Fibroblast of the aortic adventitia (primary cell): ENCODE data around the gene ST8SIA4. TPM values are rescaled to one million over a fixed set of nuclear protein-coding genes. Genes with fewer than 3 reads are reported as not detected.

Experiments
- DNase-seq: peaks from one replicate; pipeline ENCODE4 v3.0.0-alpha.2; 2010; ENCODE audit warnings: low read depth
- H3K4me3 ChIP-seq: 2 replicates; pipeline ENCODE4 v1.5.1; 2011; ENCODE audit warnings: low read depth, mild to moderate bottlenecking, control low read depth, low read length, moderate library complexity
- CTCF ChIP-seq: IDR thresholded peaks from 2 replicates; pipeline ENCODE4 v1.5.1; 2011; ENCODE audit warnings: mild to moderate bottlenecking, low read length, control low read depth, inconsistent platforms; ENCODE audit not compliant: insufficient read depth
- total RNA-seq: library from RNA; depleted of rRNA; stranded (reverse); fragments of >200 nt; gene quantifications from 2 replicates; pipeline ENCODE4 v1.2.3, GENCODE V29; 2012; ENCODE audit warnings: low replicate concordance

The ST8SIA4 gene
- total RNA-seq, 1 donor = 0.54 TPM

- no peak overlapping the region for H3K4me3 ChIP-seq
- DNase-seq = no peak
- TF ChIP-seq CTCF = no peak
These were observed 47.1 kb downstream of the ST8SIA4 start for GRCh38 chr5:100855937-100856430.

- DNase-seq = no peak
- TF ChIP-seq CTCF = no peak
- no peak overlapping the region for H3K4me3 ChIP-seq
These were observed 47.8 kb downstream of the ST8SIA4 start for GRCh38 chr5:100855295-100855694.

DNA sequence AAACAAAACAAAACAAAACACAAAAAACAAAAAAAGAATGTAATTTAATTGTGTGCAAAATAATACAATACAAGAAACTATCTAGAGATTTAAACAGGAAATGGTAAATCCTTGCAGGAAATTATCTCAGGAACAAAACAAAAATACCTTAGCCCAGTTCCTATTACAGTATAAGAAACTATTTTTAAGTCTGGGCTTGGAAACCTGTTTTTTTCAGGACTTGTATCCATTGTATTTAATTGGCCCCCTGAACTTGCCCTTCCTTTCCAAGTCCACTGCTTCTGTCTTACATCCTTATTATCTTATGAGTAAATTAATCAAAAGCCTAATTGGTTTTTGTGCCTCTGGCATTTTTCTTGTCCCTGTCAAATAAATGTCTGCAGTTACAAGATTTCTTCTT, 48.5 kb downstream of the ST8SIA4 start:
- DNase-seq = no peak
- no peak for TF ChIP-seq CTCF
- no peak overlapping the region for H3K4me3 ChIP-seq

DNA sequence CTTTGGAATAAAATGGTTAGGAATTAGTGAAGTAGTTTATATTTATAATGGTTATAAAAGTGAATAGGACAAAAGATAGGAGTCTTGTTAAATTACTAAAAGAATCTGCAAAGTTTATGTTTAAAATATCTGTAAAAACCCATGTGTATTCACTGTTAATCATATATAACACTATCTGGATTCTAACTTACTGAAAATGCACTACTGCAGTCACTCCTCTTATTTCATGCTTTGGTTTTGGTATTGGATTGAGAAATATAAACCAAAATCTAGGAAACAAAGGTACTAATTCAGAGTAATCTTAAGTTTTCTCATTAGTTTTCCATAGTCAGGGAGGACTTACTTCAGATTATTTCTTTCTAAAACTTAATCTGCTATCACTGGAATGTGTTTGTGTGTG, 49.5 kb downstream of the ST8SIA4 start:
- TF ChIP-seq CTCF = no peak
- H3K4me3 ChIP-seq = no peak overlapping the region
- no peak for DNase-seq

DNA sequence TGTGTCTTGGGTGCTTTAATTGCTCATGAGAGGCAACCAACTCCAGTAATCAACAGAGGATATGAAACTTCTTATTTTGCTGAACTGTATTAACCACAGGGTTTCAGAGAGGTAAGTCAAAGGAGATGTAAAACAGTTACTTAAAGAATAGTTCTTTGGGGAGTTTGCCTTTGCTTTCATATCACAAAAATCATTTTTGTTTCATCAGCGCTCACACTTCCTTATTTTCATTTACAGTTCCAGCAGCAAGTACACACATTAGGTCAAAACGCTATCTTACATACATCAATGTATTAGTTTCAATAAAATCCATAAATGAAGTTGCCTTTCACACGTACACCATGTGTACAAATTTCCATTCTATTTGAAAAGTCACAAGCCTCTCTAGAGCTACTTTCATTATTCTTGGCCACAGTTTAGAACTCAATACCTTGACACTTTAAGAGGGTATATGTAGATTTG, 50.1 kb downstream of the ST8SIA4 start:
- no peak overlapping the region for H3K4me3 ChIP-seq
- no peak for TF ChIP-seq CTCF
- no peak for DNase-seq

- DNase-seq = no peak
- H3K4me3 ChIP-seq = no peak overlapping the region
- no peak for TF ChIP-seq CTCF
These were observed 51.0 kb downstream of the ST8SIA4 start for GRCh38 chr5:100852051-100852450.

DNA sequence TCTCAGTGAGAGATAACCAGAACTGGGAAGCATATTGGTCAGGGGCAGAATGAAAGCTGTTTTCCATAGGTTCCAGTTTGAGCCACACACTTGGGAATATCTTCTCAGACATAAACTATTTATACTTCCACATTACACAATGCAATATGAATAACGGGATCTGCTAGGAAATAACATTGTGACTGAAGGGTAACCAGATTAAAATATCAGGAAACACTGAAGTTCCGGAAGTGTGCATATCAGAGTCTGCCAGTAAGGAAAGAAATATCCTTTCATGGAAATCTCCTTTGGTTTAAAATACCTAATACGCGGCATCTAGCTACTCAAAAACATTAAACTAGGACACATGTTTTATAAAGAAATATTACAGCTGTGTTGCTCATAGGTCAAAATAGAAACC, 56.3 kb downstream of the ST8SIA4 start:
- DNase-seq = peak; percentile 29
- TF ChIP-seq CTCF = no peak
- no peak overlapping the region for H3K4me3 ChIP-seq
